Astrocyte of the cerebellum (primary cell): ENCODE data around the gene GPHN.
A peak's percentile ranks its signal among the peaks of the same experiment; 100 is the strongest.

Experiments used
- DNase-seq: peaks from one replicate; pipeline ENCODE4 v3.0.0-alpha.2; 2011; ENCODE audit warnings: low read depth
- H3K4me3 ChIP-seq: 2 replicates; pipeline ENCODE4 v1.5.1; 2011; ENCODE audit warnings: mild to moderate bottlenecking, low read depth, low read length, moderate library complexity
- in situ Hi-C: cut with HindIII; loops from 2 replicates; pipeline ENCODE4 v1.10.0; 2017; ENCODE audit warnings: low sequenced_read_pairs
- TF ChIP-seq, protein P1 (sequence below): IDR thresholded peaks from 2 replicates; pipeline ENCODE4 v1.5.1; 2012; ENCODE audit warnings: low read length, low read depth, moderate library complexity, mild to moderate bottlenecking; ENCODE audit errors: missing control alignments

The GPHN gene

DNA sequence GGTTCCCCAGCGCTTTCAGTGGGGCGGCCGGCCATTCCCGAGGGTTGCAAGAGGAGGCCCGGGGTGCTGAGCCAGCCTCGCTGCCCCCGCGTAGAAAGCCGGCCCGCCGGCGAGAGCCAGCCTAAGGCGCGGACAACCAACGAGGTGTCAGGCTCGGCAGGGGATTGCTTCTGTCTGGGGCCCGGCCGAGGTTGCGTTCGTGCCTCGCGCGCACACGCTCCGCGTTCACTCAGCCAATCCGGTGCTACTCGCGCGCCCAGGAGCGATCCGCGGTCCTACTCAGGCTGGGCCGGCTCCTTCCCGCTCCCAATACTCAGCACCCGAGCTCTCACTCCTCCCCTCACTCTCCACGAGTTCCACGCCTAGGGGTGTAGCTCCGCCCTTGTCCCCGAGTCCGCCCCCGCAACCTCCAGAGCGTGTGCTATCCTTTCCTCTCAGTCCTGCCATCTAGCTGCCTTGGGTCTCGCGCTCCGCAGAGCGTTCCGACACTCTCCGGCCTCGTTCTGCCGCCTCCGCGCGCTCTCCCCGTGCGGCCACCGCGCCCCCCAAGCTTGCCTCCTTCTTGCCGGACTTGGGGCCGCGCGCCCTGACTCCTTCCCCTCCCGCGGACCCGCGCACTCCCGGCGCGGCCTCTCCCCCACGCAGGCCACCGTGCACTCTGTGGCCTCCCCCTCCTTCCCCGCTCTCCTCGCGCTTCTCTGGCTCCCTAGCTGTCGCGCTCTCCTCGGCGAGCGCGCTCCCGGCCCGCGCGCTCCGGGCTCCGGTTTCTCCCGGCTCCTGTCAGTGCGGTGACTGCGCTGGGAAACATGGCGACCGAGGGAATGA lies at the start of gene GPHN:
GPHN (plus strand) TSS at position 426 of the 825 bp plus-strand sequence.
- in situ Hi-C loops = no loop called here
- TF ChIP-seq, protein P1, sequence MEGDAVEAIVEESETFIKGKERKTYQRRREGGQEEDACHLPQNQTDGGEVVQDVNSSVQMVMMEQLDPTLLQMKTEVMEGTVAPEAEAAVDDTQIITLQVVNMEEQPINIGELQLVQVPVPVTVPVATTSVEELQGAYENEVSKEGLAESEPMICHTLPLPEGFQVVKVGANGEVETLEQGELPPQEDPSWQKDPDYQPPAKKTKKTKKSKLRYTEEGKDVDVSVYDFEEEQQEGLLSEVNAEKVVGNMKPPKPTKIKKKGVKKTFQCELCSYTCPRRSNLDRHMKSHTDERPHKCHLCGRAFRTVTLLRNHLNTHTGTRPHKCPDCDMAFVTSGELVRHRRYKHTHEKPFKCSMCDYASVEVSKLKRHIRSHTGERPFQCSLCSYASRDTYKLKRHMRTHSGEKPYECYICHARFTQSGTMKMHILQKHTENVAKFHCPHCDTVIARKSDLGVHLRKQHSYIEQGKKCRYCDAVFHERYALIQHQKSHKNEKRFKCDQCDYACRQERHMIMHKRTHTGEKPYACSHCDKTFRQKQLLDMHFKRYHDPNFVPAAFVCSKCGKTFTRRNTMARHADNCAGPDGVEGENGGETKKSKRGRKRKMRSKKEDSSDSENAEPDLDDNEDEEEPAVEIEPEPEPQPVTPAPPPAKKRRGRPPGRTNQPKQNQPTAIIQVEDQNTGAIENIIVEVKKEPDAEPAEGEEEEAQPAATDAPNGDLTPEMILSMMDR = peak; percentile 27
- peak; percentile 95 for DNase-seq
- H3K4me3 ChIP-seq = peak within 1 kb of the TSS; percentile 86

DNA sequence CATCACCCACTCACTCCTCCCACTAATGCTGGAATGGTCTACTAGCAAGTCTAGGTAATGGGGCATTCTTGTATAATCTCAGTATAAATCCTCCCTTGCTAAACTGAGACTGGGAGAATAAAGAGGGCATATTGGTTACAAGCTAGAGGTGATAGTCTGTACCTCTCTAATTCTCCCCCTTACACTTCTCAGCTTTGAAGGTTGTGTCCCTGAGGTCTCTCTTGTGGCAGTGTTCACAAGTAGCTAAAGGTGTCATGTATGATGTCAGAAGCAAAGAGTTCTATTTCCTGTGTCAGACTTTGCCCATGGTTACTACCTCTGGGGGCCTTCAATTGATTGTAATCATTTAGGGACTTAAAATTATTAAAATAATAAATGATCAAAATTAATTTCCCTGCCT lies 48.3 kb upstream of the GPHN start:
- DNase-seq = no peak
- TF ChIP-seq, protein P1 = no peak
- in situ Hi-C loops = no loop called here
- no peak overlapping the region for H3K4me3 ChIP-seq

DNA sequence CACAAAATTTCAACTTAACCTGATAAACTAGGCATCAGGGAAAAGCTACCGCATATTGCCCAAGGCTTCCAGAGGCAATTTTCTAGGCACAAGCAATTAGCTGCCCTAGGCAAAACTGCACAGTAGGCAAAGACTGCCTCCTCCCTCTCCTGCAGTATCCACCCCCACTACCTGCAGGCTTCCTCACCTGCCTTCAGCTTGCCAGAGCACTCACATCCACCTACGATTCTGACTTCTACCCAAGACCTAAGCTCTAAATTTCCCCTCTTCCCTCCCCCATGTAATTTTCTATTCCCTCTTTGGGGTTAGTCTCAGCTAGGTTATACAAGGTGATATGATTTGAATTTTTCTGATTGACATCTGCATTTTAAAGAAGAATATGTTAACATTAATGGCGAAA lies 43.7 kb upstream of the GPHN start:
- in situ Hi-C loops = no loop called here
- no peak for DNase-seq
- TF ChIP-seq, protein P1 = no peak

DNA sequence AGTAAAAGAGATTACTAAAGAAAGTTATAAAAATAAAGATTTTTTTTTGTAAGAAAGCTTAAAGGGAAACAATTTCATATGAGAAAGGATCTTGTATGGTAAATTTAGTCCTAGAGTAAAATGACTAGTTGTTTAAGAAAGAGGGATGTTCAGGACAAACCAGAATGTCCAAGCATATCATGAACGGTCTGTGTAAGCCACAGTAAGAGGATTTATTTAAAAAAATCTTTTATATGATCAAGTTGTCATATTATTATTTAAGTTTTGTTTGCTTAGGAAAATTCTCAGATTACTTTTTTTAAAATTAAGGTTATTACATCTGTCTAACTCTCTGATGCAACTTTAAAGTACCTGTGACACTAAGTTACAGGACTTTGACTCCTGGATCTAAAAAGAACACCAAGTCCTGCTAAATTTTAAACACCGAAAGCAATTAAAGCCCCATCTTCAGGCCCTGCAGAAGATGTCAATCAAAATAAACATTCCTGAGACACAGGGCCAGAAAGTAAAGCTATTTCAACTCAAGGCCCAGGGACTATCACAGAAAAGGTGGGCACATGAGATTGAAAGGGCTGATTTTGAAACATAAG lies 39.1 kb upstream of the GPHN start:
- in situ Hi-C loops = no loop called here
- H3K4me3 ChIP-seq = no peak overlapping the region
- no peak for DNase-seq
- TF ChIP-seq, protein P1 = no peak

More for the DNA sequence above, 43.7 kb upstream of the GPHN start:
- no peak overlapping the region for H3K4me3 ChIP-seq

DNA sequence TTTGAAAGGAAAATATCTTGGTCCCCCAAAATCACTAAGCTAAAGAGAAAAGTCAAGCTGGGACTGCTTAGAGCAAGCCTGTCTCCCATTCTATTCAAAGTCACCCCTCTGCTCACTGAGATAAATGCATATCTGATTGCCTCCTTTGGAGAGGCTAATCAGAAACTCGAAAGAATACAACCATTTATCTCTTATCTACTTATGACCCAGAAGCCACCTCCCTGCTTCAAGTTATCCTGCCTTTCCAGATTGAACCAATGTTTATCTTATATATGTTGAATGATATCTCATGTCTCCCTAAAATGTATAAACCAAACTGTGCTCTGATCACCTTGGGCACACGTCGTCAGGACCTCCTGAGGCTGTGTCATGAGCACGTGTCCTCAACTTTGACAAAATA lies 36.4 kb upstream of the GPHN start:
- TF ChIP-seq, protein P1 = no peak
- in situ Hi-C loops = no loop called here
- no peak overlapping the region for H3K4me3 ChIP-seq
- no peak for DNase-seq

DNA sequence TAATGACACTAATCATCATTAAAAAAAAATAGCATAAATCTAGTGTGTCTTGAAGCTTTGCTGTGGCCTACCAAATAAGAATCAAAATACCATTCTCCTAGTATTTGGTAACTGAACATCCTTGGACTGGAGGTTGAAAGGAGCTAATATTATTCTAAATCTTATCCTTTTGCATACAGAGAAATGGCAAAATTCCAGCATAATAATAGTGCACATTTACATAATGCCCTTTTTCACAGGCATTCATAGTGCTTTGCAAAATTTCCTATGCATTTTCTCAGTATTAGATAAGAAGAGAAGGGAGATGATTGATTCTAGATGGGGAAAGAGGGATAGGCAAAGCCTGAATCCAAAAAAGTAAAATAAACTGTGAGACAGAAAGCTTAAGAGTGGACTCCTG lies 35.7 kb upstream of the GPHN start:
- in situ Hi-C loops = no loop called here
- no peak overlapping the region for H3K4me3 ChIP-seq
- TF ChIP-seq, protein P1 = no peak
- no peak for DNase-seq
